NCI-H2227 treated with DMSO at 0.1 percent for 48 hours (cell line): Measurements from ENCODE around the gene C16orf90.
"Not testable (repeated sequence)": the region's sequence is repeated elsewhere in the genome, so short reads cannot be mapped to it uniquely, and the experiment has no call there.

Source experiments
- DNase-seq: peaks from one replicate; lab custom pipeline; 2025; lab: John Stamatoyannopoulos, UW

C16orf90 gene

DNA sequence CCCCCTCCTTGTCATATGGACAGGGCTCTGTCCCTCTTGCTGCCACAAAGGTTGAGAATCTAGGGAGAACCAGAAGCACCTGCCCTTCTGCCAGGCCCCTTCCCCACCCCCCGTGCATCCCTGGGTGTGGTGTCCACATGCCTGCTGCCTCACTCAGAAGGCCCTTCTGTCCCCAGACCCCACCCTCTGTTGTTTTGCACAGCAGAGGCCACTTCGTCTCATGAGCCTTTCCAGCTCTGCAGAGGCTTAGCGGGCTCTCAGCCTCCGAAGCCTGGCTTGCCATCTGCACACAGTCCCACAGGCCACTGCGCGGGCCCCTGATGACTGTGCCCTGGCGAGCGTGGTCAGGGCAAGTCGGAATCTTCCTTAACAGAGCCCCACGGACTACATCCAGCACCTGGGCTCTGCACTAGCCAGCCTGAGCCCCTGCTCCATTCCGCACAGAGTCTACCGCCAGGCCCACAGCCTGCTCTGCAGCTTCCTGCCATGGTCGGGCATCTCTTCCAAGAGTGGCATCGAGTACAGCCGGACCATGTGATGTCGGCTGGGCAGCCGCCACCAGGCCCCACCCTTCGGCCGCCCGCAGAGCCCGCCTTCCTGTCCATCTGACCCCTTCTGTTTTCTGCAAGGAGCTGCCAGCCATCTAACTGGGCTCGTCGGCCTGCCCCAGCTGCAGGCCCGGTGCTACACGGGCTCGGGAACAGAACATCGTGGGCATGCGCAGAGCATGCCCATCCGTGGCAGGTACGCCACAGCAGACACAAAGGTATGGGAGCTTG lies 10.8 kb downstream of the C16orf90 start:
- DNase-seq = no peak

DNA sequence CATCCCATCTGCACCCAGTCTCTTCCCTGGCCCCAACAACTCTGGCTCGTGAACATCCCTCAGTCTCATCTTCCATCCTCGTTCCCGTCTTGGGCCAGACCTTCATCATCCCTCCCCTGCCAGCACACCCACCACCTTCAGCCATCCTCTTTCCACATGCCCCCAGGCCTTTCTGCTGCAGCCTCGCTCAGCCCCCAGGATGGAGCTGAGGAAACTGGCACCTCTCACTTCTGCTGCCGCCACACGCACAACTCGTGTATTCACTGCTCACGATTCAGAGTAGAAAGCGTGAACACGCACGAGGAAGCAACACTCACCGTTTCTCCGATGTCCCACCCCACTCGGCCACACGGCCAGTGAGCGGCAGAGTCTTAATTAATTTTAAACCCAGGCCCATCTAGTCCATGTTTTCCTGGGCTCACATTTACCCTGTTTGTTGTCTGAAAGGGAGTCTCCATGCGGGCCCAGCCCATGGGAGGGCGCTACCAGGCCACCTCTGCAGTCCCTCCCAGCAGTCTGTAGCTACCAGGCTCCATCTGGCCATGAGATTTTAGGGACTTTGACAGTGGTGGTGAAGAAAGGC lies 12.5 kb downstream of the C16orf90 start:
- DNase-seq = no peak

DNA sequence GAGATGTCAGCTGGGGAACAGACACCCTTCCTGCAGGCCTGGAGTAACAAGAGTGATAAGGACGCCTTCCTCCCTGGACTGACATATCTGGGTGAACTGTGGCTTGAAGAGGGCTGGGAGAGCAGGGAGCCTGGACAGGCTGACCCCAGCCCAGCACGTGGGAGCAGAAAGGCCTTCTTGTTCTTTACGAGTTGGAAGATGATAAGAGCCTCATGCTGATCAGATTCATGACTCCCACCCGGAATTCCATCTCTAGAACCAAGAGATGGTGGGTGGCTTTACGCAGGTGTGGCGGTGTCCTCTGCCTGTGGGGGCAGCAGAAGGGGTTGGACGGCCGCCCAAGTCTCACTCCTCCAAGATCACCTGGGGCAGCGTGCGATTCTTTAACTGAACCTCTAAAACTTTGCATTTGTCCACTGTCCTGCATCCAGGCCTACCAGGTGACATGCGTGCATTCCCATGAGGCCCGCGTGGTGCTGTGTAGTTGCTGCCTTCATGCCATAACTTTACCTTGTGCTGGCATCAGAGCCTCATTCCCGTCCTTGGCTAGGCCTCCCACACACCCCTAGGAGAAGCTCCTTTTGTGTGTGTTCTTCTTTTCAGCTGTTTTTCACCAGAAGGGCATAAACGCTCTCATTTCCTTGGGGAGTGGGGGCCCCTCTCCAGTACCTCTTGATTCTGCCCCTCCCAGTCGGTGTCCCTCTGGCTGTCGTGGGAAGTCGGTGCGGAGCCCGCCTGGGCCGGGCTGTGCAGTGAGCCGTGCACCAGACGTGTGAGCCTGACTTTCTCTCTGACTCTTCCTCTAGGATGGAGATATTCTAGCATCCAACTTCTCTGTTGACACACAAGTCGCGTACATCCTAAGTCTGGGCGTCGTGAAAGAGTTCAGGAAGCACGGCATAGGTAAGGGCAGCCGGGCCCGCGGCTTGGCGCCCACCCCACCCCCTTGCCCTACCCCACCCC lies 13.3 kb downstream of the C16orf90 start:
- DNase-seq = no peak

DNA sequence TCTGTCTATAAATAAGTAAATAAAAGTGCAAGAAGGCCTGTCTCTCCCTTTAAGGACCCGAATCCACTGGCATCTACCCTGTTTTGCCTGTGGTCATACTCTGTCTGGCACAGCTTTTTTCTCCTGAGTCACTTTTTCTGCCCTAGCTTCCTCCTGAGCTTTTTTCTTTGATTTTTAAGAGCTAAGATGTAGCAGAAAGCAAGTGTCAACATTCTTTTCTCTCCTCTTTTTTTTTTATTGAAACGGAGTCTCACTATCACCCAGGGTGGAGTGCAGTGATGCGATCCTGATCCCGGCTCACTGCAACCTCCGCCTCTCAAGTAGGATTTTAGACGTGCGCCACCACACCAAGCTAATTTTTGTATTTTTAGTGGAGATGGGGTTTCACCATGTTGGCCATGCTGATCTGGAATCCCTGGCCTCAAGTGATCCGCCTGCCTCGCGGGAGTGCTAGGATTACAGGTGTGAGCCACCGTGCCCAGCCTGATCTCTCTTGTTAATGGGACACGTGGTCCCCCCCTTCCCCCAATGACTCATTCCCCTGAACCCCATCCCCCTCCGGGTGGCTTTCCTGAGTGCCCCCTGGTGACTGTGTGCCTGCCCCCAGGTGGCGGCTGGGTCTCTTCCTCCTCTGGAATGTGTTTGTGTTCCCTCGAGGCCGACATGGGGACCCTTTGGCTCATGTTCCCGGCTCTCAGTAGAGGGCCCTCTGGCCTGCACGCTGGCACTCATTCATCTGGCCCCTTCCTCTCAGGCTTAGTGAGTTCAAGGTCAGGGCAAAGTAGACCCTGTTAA lies 14.2 kb downstream of the C16orf90 start:
- no peak for DNase-seq

DNA sequence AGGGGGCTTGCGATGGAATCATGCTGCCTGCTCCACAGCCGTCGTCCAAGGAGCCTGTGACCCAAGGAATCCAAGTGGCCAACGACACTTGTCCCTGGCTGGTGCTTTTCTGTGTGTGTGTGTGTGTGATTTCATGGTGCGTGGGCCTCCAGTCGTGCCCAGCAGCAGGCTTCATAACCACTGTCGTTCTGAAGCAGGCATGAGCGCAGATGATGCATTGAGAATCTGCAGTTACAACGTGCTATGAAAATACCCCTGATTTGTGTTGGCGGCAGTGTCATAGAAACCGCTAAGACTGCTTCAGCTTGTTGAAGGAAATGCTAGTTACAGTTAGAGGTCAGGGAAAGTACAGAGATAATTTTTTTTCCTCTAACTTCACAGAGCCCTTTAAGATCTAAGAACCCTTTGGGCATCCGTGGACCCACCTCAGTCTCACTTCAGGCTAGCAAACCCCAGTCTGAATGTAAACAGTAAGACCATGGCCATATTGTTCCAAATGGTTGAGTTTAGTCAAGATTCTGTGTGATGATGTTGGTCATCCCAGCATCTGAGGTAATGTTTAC lies 15.6 kb downstream of the C16orf90 start:
- DNase-seq = no peak

DNA sequence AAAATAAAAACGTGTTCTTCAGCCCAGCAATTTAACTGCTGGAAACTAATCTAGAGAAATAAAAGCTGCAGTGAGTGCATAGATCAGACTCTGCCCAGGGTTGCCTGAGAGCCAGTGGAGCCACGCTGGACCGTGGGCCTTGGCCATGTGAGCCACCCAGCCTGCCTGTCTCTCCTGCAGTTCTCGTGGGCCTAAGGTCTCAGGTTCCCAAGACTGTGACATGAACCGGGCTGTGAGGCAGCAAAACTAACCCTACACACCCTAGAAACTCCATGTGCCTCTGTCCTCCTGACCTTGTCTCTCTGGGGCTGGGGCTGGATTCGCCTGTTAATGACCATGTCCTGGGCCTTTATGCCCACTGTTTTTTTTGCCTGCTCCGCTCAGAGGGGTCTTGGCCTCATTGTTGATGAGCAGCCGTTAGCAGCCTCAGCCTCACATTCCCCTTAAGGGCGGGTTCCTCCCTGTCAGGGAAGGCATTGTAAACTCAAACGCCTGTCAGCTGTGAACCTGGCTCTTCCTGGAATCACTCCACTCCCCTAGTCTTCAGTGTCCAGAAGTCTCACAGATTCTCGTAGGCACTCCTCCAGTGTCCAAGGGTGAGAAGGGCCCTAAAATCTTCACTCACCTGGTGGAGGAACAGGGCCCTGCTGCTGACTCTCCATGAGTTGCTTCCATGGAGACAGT lies 16.9 kb downstream of the C16orf90 start:
- DNase-seq = no peak

DNA sequence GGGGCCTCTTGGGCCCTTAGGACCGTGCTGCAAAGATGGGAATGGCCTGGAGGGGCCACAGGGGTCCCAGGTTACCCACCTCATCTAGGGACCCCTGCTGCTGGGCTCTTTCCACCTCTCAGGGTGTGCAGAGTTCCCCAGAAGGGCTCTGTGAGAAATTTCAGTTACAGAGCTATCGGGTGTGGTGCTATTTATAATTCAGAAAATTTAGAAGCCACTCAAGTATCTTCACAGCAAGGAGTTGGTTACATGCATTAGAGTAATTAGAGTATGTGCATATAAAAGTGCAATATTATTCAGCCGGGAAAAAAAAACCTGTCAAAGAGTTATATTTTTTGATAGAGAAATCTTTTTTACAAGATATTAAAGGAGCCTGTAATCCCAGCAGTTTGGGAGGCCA lies 18.9 kb downstream of the C16orf90 start:
- DNase-seq = no peak

DNA sequence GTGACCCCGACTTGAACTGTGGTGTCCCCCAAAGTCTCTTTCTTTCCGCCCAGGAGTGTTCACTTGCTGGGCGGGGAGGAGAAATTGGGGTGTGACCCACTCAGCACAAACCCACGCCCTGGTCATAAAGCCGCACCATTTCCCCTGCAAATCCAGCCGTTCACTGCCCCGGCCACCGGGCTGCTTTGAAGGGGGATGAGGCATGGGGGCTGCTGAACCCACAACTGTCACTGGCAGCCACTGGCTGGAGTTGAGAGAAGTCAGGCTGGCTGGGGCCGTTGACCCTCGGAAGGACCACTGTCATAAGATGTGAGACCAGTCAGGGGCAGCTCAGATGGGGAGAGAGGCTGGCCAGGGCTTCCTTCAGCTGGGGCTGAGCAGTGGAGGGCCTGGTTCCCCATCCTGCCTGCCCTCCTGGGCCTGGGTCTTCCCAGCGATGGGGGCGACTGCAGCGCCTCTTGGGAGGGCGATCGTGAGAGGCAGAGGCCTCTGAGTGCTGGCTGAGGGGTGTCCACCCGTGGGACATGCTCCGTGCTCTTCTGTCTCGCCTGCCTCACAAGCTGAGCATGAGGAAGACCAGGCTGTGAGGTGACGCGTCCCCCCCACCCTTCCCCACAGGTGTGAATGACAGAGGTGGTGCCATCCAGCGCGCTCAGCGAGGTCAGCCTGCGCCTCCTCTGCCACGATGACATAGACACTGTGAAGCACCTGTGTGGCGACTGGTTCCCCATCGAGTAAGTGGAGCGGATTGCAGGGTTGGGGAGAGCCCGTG lies 19.5 kb downstream of the C16orf90 start:
- no peak for DNase-seq

DNA sequence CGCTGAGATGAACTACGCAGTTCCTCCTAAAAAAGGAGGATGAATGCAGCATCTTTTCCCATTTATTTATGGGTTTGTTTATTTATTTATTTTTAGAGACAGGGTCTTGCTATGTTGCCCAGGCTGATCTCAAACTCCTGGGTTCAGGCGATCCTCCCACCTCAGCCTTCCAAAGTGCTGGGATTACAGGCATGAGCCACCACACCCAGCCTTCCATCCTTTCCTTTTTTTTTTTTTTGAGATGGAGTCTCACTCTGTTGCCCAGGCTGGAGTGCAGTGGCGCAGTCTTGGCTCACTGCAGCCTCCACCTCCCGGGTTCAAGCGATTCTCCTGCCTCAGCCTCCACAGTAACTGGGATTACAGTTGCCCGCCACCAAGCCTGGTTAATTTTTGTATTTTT lies 20.4 kb downstream of the C16orf90 start:
- not testable (repeated sequence) for DNase-seq

DNA sequence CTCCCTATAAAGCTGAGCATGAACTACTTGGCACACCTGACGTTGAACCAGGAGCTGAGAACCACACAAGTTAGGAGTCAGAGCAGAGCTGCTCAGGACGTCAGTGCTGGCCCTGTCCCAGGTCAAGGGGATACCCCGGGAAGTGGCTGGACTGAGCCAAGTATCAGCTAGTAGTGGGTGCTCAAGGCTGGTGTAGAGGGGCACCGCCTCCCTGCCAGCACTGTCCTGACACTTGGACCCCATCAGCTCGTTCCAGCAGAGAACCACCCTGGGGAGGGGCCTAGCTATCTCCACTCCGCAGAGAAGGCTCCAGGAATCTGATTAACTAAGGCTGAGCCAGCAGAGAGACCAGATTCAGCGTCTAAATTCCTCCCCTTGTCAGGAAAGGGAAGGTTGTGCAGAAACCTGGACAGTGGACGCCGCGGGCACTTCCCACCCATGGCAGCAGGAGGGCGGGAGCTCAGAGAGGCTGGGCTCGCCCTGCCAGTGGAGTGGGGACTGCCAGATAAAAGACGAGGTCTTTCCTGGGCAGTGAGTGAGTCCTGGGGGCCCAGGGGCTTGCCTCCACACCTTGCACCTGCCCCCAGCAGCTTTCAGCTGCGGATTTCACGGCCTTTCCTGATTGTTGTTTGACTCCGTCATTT lies 21.0 kb downstream of the C16orf90 start:
- no peak for DNase-seq

DNA sequence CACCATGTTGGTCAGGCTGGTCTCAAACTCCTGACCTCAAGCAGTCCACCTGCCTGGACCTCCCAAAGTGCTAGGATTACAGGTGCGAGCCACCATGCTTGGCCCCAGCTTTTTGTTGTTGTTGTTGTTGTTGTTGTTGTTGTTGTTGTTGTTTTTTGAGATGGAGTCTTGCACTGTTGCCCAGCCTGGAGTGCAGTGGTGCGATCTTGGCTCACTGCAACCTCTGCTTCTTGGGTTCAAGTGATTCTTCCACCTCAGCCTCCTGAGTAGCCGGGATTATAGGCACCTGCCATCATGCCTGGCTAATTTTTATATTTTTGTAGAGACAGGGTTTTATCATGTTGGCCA lies 21.7 kb downstream of the C16orf90 start:
- DNase-seq = not testable (repeated sequence)

DNA sequence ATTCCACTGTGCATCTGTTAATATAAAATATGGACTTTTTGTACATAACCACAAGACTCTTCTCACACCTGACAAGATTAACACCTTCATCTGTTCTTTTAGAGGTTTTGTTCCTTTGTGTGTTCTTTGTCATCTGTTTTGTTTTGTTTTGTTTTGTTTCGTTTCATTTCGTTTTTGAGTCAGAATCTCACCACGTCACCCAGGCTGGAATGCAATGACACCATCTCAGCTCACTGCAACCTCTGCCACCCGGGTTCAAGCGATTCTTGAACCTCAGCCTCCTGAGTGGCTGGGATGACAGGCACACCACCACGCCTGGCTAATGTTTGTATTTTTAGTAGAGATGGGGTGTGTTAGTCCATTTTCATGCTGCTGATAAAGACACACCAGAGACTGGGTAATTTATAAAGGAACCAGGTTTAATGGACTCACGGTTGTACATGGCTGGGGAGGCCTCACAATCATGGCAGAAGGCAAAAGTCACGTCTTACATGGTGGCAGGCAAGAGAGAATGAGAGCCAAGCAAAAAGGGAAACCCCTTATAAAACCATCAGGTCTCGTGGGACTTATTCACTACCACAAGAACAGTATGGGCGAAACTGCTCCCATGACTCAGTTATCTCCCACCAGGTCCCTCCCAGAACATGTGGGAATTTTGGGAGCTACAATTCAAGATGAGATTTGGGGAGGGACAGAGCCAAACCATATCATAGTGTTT lies 22.3 kb downstream of the C16orf90 start:
- no peak for DNase-seq

DNA sequence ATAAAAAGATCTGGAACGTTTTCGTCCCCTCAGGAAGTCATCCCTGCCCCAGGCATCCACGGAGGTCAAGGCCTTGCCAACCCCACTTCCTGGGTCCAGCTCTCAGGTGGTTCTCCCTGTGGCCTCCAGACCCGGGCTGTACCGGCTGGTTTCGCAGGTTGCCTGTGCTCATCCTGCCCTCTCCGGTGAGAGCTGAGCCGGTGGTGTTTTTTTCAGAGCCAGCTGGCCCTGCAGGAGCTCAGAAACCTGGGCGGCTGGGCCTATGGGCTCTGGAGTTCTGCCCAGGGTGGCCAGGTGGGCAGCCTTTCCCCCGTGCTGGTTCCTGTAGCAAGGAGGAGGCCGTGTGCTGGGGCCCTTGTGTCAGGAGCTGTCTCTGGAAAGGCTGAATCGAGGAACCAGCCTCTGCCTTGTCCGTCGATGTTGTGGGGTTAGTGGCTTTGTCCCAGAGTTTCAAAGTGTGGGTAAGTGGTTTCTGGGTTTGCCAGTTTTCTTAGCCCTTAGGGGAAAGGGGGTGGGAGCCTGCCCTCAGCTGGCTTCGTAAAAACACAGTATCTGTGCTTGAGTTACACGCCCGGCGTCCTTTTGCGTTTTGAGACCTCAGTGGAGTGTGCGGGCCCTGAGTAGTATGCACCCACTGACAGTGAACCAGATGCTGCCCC lies 23.6 kb downstream of the C16orf90 start:
- DNase-seq = no peak

DNA sequence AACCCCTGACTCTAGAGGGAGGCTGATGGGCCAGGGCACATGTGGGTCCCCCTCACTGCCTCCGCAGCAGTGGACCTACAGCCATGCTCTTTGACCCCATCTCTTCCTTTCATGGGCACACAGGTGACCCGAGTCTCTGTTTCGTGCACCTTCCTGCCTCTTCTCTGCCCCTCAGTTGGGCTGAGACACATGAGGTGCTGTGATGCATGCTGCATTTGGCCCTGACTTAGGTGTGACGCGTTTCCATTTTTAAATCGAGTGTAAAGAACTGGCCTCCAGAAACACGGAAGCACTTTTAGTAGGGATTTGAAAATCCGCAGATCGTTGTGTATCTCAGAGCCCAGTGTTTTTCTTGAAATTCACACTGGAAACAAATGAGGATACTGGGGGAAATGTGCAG lies 24.6 kb downstream of the C16orf90 start:
- DNase-seq = no peak

DNA sequence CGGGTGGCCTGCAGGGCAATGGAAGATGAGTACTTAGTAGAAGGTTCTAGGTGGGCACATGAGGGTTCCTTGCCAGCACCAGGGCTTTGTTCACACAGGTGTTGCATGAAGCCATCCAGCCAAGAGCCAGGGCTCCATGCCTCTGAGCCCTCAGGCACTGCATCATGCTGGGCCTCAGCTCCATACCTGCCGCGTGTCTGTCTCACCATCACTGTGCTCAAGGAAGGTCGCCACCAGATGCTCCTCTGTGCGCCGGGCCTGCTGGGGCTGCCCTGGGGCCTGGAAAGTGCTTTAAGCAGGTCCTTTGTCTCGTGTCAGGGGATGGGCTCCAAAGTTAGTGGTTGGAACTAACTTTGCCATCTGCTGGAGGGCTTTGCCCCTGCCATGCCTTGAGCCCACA lies 25.6 kb downstream of the C16orf90 start:
- no peak for DNase-seq

DNA sequence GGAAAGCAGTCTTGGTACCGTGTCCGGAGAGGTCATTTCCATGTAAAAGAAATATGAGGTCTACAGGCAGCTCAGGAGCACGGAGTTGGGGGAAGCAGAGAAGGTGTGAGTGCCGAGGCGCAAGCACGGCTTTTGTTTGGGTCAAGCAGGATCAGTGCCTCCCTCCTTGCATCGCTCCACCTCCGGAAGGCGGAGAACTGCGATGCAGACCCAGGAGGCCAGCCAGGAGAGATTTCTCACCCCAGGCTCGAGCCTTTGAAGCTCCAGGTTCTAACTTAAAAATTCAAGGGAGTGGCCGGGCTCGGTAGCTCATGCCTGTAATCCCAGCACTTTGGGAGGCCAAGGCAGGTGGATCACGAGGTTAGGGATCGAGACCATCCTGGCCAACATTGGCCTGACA lies 26.8 kb downstream of the C16orf90 start:
- DNase-seq = no peak

DNA sequence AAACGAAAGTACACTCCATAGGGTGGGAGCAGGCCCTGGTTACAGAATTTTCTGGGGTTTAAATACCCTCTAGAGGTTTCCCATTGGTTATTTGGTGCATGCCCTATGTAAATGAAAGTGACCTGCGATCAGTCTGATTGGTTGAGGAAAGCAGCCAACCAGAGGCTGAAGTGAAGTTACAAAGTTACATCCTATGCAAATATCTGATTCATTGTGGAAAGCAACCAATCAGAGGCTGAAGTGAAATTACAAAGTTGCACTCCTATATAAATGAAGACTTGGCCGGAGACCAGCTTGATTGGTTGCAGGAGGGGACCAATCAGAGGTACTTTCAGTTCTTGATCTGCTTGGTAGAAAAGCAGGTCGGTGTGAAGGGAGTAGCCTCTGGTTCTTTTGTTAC lies 27.4 kb downstream of the C16orf90 start:
- DNase-seq = no peak

DNA sequence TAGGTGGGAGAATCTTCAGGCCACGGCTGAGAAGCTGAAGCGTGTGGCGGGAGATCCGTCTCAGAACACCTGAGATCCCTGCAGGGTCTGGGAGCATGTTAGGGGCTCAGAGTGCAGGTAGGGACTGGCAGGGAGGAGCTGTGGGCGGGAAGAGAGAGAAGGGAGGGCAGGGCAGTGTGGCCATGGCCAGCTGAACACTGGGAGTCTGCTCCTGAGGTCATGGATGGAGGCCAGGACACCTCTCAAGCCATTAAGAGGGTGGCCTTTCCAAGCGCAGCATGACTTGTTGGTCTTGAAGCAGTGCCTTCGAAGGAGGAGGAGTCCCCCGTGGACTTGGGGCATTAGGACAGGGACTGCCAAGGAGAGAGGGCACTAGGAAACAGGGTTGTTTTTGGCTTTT lies 28.1 kb downstream of the C16orf90 start:
- DNase-seq = no peak
